Measurements from ENCODE around the gene MS4A10.

GRCh38 chr11:60769273-60769672 is 15.9 kb upstream of the MS4A10 start:
- TF ChIP-seq CTCF (IDR thresholded peaks at IDR 0.05; ENCODE audit: low read depth, low read length) (no peak), POLR2A (IDR thresholded peaks at IDR 0.05; ENCODE audit: extremely low read depth, insufficient read length) (no peak)
